ENCODE data around the gene SYMPK. TPM values are rescaled to one million over a fixed set of nuclear protein-coding genes. Genes with fewer than 3 reads are reported as not detected.

Gene SYMPK
- total RNA-seq, 1 donor from 2014 or later = 31.9 TPM

DNA sequence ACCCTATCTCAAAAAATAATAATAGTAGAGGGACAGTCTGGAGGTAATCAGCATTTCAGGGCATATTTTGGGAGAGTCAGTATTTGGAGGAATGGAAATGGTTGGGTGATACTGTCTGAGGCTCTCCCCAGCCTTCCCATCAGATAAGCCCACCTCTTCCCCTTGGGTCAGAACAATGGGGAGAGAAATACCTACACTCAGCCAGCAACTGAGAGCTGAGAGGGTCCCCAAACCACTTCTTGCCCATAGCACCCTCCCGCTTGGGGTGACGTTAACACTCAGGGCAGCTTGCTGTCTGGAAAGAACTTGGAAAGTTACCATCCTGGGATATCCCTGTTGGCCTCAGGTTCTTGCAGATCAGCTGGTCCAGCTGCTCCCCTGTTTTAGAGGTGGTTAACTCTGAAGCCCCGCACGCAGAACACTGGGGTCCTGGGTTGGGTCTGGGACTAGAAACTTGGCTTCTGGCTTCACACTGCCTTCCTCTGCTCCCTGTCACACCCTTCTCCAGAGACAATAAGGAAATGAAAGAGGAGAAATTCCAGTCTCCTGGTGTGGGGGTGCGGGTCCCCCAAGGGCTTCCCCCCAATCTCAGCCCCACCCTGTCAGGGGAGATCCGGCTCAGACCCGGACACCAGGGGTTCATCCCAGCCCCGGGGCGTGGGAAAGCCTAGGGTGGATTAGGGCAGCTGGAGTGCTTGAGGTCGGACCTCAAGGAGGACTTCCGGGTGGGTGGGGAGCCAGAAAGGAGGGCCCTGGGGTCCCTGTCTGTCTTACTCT is 3.6 kb upstream of the SYMPK start:
- DNase-seq = no peak

DNA sequence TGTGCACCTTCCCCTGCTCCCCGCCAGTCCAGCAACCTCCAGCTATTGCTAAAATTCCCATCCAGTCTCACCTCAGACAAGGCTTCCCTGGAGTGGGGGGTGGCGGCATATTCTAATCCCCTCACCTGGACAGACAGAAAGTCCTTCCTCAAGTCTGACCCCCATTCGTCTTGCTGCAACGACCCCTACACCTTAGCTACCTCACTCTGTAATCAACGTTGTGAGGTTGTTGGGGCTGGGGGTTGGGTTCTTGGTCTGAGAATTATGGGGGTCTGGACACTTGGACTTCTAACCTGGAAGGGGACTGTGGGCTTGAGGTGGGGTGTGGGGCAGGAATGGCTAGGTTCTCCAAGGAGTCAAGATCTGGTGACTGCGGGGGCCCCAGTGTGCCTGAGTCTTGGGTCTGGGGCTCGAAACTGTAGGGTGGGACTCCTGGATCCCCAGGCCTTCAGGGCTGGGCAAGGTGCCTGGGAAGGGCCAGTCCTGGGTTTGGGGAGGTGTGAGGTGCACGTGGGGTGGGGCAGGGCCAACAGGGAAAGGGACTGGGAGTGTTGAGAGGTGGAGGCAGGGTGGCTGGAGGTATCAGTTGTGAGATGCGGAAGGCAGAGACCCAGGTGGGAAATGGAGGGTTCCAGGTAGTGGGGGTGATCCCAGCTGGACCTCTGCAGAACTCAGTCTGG is 2.5 kb upstream of the SYMPK start:
- DNase-seq = no peak

DNA sequence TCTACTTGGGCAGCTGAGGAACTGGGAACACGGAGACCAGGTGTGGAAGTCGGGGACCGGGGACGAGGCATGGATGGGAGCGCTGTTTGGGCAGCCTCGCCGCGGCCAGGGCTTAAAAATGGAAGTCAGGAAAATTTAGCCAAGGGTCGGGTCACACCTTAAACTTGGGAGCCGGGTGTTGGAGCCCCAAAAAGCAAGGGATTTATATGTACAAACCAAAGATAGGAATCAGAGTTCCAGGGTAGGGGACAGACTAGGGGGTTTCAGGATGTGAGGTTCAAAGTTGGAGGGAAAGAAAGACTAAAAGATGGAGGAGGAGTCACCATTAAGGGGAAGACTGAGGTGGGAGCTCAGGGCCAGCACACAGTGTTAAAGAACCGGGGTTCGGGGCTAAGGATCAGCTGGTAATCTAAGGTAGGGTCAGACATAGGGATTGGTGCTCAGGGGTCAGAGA is 1.7 kb upstream of the SYMPK start:
- no peak for DNase-seq

DNA sequence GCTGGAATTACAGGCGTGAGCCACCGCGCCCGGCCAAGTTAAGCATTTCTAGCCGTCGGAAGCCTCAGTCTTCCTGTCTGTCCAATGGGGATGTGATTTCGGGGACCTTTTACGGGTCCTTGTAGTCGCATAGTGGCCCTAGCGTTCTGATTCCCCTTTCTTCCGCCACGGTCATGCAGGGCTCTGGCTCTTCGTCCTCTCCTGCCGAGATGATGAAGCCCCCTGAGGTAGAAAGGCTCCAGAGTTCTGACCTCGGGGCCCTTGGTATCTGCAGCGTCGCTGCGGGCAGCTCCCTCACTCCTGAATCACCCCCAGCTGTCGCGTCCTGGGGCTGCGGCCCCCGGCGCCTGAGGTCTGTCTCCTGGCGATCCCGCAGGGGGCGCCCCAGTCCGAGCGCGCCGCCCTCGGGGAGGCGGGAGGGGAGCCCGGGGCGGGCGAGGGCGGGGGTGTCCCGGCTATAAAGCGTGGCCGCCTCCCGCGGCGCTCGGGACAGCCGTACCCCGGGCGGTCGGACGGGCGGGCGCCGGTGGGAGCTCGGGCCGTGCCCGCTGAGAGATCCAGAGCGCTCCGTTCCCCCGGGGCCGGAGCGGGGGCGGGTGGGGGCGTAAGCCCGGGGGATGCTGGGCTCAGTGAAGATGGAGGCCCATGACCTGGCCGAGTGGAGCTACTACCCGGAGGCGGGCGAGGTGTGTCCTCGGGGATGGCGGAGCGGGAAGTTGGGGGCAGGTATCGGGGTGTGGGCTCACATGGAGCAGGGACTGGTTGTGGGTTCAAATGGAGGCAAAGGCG is 1.1 kb upstream of the SYMPK start, which contains the start of gene FOXA3:
Gene FOXA3, plus strand, starts transcription at position 487 of the 789 bp plus-strand sequence. Its CDS starts 131 bp downstream, at position 618.
- no peak for DNase-seq

DNA sequence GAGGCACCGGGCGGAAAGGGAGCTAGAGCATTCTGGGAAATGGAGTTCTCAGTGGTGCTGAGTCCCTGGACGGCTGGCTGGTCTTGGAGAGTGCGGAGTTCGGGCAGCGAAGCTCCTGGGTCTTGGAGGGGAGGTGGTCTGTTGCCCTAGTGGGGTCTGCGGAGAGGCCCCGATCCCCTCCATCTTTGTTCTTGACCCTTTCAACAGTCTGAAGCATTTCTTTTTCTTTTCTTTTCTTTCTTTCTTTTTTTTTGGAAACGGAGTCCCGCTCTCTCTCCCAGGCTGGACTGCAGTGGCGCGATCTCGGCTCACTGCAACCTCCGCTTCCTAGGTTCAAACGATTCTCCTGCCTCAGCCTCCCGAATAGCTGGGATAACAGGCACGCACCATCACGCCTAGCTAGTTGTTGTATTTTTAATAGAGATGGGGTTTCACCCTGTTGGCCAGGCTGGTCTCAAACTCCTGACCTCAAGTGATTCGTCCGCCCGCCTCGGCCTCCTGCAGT is 440 bp upstream of the SYMPK start:
- no peak for DNase-seq

DNA sequence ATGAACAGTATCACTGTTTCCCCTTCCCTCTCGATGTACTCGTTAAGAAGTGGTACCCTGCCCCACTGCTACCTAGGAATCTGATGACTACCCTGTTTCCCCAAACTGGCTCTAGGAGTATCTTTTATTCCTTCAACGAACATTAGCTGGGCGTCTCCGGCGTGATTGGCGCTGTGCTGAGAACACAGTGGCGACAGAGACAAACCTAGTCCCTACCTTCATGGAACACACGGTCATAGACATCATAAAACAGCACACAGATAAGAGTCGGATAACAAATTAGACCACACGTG is 730 bp downstream of the SYMPK start:
- DNase-seq = no peak

DNA sequence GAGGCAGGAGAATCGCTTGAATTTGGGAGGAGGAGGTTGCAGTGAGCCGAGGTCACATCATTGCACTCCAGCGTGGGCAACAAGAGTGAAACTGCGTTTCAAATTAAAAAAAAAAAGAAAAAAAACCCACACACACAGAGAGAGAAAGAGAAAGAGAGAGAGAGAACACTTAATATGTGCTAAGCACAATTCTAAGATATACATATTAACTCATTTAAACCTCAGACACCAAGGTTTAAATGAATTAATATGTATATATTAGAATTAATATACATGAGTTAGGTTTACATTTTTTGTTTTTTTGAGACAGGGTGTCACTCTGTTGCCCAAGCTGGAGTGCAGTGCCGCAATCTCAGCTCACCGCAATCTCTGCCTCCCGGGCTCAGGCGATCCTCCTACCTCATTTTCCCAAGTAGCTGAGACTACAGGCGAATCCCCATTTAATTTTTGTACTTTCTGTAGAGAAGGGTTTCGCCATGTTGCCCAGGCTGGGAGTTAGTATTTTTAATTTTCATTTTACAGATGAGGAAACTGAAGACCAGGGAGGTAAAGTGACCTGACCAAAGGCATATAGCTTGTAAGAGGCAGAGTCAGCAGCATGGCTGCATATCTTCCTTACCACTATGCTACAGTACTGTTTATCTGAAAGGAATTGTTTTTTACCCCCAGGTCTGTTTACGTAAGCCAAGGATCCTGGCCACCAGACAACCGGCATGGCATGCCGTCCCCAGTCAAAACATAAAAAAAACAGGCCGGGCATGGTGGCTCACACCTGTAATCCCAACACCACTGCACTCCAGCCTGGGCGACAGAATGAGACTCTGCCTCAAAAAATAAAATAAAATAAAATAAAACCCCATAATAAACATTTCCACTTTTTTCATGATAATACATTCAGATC is 2.3 kb downstream of the SYMPK start:
- DNase-seq = no peak

DNA sequence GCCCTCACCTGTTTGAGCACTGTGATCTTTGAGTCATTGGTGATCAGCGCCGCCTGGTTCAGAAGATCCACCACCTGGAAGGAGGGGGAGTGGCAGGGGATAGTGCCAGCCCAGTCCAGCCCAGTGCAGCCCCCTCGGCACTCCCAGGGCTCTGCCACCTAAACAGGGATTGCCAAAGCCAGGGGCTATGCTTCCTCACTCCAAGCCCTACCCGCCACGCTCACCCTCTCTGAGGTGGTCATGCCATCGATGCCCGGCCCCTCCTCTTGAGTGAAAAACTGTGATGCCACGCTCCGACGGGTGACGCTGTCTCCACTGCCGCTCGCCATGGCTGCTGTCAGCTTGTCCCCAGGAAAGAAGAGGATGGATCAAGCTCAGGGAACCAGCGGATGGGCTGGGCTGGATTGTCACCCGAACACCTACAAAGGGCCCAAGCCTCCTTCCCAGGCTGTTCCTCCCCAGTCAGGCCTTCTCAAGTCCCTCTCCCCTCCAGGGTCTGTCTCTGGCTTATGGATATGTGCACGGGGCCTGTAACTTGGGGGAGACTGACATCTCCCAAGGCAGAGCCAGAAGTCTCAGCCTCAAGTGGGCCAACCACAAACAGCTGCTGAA is 8.7 kb downstream of the SYMPK start:
- no peak for DNase-seq

DNA sequence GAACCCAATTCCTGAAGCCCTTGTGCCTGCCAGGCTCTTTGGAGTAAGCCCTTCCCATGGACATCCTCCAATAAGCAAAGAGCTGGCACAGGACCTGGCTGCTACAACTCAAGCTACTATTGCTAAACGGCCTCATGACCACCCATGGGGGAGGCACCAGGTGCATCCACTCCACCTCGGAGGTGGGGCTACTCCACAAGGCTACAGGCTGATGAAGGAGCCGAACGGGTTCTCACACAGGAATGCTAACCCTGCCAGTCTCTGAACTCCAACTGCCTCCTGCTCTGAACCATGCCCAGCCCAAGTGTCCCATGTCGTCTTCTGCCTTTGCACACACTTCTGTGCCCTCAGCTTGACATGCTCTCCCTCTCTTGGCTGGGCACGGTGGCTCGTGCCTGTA is 10.0 kb downstream of the SYMPK start:
- no peak for DNase-seq

DNA sequence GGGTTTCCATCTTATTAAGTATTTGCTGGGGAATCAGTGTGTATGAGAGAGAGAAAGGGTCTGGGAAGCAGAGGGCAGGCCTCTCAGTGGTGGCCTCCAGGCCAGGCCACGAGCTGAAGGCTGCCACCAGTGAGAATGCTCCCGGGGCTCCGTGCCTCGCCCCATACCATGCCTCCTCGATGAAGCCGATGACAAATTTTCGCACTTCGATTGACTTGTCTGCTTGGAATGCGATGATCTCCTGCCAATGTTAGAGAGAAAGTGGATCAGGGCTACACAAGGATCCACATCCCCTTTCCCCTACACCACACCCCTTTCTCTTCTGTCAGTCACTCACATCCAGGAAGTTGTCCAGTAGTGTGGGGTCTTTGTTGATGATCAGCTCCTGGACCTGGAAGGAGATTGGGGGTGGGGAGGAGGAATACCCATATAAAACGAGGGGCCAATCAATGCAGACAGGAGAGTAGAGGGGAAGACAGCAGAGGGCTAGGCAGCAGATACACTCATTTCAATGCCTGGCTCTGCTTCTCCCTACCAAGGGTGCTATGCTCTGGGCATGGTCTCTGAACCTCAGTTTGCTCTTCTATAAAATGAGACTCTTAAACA is 10.7 kb downstream of the SYMPK start:
- no peak for DNase-seq

DNA sequence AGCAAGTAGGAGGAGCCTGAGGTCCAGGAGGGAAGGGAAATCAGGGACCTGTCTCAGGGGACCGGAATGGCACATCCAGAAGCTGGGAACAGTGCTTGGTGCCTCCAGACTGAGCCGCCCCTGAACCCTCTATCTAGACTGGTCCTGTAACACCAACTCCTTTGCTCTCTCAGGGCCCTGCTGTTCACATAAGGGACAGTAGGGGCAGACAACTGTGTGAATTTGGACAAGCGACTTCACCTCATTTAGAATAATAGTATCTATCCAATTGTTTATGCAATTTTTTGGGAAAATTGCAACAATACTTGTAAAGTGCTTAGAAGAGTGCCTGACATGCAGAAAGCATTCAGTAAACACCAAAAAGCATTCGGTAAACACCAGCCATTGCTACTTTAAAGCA is 14.0 kb downstream of the SYMPK start:
- DNase-seq = no peak

DNA sequence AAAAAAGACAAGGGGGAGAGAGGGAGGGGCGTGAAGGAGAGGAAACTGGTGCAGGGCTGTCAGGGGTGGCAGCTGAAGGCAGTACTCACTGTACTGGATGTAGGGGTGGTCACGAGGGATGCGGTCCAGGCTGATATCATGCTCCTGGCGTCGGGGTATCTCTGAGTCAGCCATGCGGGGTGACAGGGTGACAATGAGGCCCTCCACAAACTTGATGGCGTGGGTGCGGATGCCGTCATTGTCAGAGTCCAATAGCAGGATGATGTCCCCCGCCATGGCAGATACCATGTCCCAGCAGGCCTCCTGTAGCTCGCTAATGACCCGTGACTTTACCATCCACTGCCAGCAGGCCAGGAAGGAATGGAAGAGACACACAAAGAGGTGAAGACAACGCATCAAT is 15.3 kb downstream of the SYMPK start:
- DNase-seq = no peak

DNA sequence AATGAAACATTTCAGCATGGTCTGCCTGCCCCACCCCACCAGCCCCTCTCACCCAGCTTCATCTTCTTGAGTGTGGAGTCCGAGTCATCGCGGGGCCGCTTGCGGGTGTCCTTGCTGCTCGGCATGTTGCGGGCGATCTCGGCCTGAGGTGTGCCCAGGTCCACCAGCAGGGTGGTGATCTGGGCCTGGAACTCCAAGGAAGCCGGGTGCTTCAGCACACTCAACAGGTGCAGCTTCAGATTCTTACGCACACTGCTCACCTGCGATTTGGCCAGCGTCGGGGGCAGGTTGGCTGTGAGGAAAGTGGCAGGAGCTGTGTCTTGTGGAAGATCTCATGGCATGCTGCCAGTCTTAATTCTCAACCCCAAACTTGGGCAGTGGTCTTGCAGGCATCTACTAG is 20.7 kb downstream of the SYMPK start:
- DNase-seq = no peak

DNA sequence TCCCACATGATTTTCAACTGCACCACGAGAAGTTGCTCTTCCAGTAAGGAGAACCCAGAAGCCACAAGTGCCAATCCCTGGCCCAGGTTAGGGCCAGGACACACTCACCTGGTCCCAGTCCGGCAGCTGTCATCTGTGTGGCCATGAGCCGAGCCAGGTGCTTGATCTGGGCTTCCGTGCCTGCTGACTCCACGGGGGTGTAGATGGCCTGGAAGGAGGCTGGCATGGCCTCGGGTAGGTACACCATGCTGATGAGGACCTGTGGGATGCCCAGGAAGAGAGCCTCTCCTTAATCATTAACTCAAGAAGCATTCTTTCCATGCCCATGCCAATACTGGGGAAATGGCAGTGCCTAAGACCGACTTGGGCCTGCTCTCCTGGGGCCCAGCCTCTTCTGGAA is 28.0 kb downstream of the SYMPK start:
- DNase-seq = no peak

DNA sequence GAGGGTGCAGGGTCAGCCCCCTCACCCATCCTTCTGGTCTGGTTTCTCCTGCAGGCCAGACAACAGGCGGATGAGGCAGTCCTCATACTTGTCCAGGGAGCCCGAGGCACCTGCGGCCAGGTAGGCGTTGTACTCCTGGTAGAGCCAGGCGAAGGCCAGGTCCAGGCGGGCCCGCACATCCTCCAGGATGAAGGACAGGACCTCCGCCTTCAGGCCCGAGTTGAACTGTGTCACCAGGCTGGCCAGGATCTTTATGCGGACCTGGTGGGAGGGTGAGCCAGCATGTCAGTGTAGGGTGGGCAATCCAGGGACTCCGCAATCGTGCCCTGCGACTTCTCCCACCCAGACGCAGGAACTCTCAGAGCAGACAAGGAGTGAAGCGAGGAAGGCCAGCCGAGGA is 34.0 kb downstream of the SYMPK start:
- no peak for DNase-seq

DNA sequence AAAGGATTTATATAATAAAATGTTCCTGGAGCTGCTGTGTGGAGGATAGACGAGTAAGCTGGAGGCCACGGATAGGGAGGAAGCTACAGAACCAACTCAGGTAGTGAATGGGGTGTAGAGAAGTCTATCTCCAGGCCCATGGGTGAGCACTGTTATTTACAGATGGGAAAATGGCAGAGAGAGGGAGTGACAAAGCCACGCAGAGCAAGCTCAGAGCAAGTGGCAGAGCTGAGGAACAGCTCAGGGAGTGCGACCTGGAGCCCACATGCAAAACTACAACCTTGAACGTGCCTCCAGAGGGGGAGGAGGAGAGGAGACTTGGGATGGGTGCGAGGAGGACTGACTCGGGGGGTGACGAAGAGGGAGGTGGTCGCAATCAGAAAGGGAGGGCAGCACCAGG is 34.4 kb downstream of the SYMPK start:
- DNase-seq = no peak

DNA sequence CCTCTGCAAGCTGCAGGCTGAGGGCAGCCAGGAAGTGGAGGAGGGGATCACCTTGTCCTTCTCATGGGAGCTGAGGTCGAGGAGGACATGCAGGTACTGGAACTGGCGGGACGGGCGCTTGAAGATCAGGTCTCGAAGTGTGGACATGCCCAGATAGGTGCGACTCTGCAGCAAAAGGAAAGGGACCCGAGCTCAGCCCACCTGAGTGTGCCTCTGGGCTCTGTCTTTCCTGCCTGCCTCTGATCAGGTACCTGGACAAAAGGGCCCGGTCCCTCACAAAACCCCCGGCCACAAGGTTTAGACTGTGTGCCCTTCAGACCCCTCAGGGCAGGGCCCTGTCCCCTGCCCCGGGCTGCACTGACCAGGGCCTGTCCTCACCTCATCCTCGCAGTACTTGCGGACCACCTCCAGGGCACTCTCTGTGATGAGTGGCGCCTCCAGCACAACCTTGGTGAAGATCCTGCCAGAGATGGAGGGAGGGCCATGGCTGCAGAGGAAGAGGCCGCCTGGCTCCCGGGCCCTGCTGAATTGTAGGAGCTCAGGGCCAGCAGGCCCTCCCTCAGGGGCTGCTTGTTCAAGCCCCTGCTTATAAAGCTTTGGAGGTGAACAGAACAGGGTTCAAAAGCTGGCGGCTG is 35.4 kb downstream of the SYMPK start:
- DNase-seq = no peak

DNA sequence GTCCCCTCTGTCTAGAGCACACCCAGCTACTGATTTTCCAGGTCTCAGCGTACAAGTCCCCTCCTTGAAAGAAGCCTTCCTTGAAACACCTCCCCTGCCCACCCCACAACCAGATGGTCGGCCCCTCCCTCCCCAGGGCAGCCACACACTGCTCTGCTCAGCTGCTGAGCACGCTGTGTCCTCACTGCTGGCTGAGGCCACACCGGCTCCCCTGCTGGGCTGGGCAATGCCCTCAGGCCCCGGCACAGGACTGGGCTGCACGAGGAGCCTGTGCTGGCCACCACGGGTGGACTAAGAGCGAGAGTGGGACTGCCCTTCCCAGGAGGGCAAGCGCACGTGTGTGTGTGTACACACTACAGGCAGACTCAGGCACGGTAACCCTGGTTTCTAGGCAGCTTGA is 36.0 kb downstream of the SYMPK start:
- DNase-seq = no peak

DNA sequence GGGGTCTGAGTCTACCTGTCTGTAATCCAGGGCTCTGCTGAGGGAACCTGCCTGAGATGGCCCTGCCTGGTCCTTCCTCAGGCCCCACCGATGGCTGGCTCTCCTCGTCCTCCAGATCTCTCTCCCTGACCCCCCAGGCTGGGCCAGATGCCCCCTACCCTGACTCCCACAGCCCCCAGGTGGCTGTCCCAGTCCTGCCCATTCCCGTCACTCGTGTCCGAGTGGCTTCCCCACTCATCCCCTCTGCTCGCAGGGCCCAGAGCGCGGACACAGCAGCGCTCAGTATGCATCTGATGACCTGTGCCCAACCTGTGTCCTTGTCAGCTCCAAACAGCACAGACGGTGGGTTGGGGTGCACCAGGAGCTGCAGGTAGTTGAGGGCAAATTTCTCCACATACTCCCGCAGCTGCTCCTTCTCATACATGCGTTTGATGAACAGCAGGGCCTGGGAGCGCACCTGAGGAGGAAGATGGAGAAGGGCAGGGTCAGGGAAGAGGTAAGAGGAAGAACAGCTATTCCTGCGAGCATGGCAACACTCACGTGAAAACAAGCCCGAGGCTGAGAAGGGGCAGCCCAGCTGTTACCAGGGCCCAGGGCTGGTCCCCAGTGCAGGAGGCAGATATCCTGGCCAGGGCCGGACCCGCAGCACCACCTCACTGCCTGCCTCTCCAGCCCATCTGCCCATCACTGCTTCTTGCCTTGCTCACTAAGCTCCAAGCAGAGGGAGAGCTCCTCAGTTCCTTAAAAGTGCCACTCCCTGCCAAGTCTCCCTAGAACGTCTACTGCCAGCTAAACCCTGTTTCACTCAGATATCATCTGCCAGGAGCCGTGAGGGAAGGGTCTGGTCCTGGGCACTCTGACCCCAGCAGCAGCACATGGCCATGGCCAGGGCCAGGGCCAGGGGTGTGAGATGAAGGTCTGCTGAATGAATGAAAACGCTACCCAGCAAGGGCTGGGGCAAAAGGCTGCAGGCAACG is 36.7 kb downstream of the SYMPK start:
- DNase-seq = no peak

DNA sequence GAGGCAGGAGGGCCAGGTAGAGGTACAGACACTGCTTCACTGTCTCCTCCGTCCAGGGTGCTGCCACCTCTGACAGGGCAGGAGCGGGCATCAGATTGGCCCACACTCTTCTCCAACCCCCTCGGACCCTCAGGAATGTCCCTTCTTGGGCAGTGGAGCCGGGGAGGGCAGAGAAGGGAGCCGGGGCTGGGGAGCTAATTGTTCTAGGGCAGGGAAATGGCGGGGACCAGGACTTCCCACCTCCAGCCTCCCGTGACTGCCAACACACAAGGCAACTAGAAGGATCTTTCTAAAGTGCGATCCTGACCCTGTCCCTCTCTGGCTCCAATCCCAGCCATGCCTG is 37.7 kb downstream of the SYMPK start:
- DNase-seq = no peak

Measured in skin of body (tissue), 2 donors.